K562 (cell line): ENCODE measurements around the gene SELENOI. TPM values are rescaled to one million over a fixed set of nuclear protein-coding genes. Genes with fewer than 3 reads are reported as not detected.

Experiments used
- HDAC1 ChIP-seq, 2 experiments: fragments of 450-650 bp; IDR thresholded peaks; 2 replicates each; pipeline ENCODE4 v1.6.1; 2016 to 2017; ENCODE audit warnings: inconsistent platforms in 1 of 2, mild to moderate bottlenecking in 1 of 2, moderate library complexity in 1 of 2
- NFE2L1 ChIP-seq: fragments of 450-650 bp; IDR thresholded peaks from 2 replicates; pipeline ENCODE4 v1.6.1; 2016; ENCODE audit warnings: missing genetic modification characterization, low read depth, mild to moderate bottlenecking, missing compliant biosample characterization, moderate library complexity, borderline replicate concordance
- RAD51 ChIP-seq: fragments of 450-650 bp; IDR thresholded peaks from 2 replicates; pipeline ENCODE4 v1.7.1; 2016; ENCODE audit warnings: low read depth, mild to moderate bottlenecking, borderline replicate concordance
- SP1 ChIP-seq: sonication (generic); formaldehyde crosslinking; IDR thresholded peaks from 2 replicates; pipeline ENCODE4 v1.8.1; 2022; ENCODE audit warnings: mild to moderate bottlenecking, missing genetic modification reagents
- SPI1 ChIP-seq: IDR thresholded peaks from 2 replicates; pipeline ENCODE4 v1.6.1; 2011; ENCODE audit warnings: low read depth, low read length, control low read depth, borderline replicate concordance
- TAL1 ChIP-seq: fragments of 450-650 bp; IDR thresholded peaks from 2 replicates; pipeline ENCODE4 v1.6.1; 2016; ENCODE audit warnings: mild to moderate bottlenecking
- ZNF12 ChIP-seq: sonication (generic); formaldehyde crosslinking; IDR thresholded peaks from 2 replicates; pipeline ENCODE4 v1.4.0; 2020; ENCODE audit warnings: mild to moderate bottlenecking, missing genetic modification reagents
- polyA plus RNA-seq, 8 experiments: library from polyadenylated mRNA; depleted of rRNA in 4 of 8; stranded (reverse) in 5 of 8; unstranded in 3 of 8; fragments of >200 nt; fragmentation: Nextera tagmentation in 2 of 8; fragmentation: Illumina TruSeq in 1 of 8; extraction: Ambion mirVana in 2 of 8; extraction: Trizol in 1 of 8; gene quantifications; 2 replicates each; pipeline versions ENCODE4 v1.2.1 to v1.2.3, GENCODE V29; 2011 to 2014; ENCODE audit warnings: inconsistent platforms in 1 of 8, missing spikeins in 1 of 8
- total RNA-seq, 7 experiments: library from RNA; depleted of rRNA in 6 of 7; stranded (reverse); fragments of >200 nt in 6 of 7; fragmentation: Illumina TruSeq in 2 of 7; extraction: Trizol in 2 of 7; gene quantifications; 2 replicates each; pipeline versions ENCODE4 v1.2.1 to v1.2.3, GENCODE V29; 2011 to 2021; ENCODE audit warnings: low replicate concordance in 1 of 7
- TF ChIP-seq, protein P1 (sequence below), 2 experiments: fragments of 450-650 bp; formaldehyde crosslinking in 1 of 2; IDR thresholded peaks; 2 replicates each; pipeline versions ENCODE4 v1.4.0 to v1.6.1; 2014 to 2020; ENCODE audit warnings: mild to moderate bottlenecking in 2 of 2, borderline replicate concordance in 1 of 2, low read depth in 1 of 2

SELENOI gene
- total and polyA plus RNA-seq, 9 of the 15 experiments (the other 6 are each of a cell fraction or from before 2014, with no cell fraction given), result 9.6 to 46.9 (median 24.4) TPM

DNA sequence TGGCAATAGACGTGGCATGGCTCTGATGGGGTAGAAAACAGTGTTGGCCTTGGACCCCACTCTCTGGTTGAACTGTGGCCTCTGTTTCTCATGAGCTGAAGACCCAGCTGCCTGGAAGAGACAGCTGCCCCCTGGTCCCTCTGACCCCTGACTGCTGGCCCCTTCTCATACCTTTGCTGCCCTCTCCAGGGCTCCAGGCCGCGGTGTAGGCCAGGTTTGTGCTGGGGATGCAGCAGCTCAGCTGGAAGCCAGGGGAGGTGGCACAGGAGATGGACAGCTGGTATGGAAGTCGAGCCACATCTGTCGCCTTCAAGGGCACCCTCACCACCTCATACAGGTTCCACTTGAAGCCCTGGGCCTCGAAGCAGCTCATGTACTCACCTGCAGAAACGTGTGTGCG is 31.7 kb upstream of the SELENOI start (continued):
- TF ChIP-seq, protein P1, sequence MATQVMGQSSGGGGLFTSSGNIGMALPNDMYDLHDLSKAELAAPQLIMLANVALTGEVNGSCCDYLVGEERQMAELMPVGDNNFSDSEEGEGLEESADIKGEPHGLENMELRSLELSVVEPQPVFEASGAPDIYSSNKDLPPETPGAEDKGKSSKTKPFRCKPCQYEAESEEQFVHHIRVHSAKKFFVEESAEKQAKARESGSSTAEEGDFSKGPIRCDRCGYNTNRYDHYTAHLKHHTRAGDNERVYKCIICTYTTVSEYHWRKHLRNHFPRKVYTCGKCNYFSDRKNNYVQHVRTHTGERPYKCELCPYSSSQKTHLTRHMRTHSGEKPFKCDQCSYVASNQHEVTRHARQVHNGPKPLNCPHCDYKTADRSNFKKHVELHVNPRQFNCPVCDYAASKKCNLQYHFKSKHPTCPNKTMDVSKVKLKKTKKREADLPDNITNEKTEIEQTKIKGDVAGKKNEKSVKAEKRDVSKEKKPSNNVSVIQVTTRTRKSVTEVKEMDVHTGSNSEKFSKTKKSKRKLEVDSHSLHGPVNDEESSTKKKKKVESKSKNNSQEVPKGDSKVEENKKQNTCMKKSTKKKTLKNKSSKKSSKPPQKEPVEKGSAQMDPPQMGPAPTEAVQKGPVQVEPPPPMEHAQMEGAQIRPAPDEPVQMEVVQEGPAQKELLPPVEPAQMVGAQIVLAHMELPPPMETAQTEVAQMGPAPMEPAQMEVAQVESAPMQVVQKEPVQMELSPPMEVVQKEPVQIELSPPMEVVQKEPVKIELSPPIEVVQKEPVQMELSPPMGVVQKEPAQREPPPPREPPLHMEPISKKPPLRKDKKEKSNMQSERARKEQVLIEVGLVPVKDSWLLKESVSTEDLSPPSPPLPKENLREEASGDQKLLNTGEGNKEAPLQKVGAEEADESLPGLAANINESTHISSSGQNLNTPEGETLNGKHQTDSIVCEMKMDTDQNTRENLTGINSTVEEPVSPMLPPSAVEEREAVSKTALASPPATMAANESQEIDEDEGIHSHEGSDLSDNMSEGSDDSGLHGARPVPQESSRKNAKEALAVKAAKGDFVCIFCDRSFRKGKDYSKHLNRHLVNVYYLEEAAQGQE (IDR thresholded peaks at IDR 0.05; ENCODE audit: borderline replicate concordance), result peak; percentile 19; the same call in 1 of the 2 replicates
- TF ChIP-seq, protein P1 (CRISPR knock-in tag; IDR thresholded peaks at IDR 0.05; ENCODE audit: low read depth), result no peak
- TF ChIP-seq NFE2L1 (tag) (no peak), TAL1 (no peak), SPI1 (no peak), RAD51 (no peak), HDAC1 (IDR thresholded peaks at IDR 0.05) (no peak), SP1 (CRISPR knock-in tag) (no peak), ZNF12 (no peak)
- TF ChIP-seq, all 486 proteins: peak for 4
